ENCODE data around the gene PAFAH1B1.

Gene PAFAH1B1

DNA sequence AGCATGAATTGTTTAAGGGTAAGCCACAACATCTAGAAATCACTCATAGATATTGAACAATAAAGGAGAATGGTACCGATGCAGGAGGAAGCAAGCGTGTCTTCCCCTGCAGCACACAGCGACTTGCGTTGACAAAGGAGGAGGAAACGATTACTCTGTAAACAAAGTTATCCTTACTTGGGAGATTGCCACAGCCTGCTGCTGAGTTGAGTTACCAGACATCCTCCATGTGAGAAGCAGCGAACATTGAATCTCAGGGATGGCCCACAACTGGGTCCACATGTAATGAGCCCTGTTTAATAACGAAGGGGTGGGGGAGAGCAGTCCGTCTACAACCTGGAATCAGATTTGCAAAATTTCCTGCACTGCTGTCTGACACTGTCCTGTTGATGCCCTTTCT, 90.5 kb downstream of the PAFAH1B1 start:
- DNase-seq (ENCODE audit: low read depth in 1 of 2, low spot score in 1 of 2): no peak
- H3K27me3 ChIP-seq (ENCODE audit: insufficient read depth, poor library complexity, severe bottlenecking): no peaks in the 10 kb centered on the region
- no peak overlapping the region for H3K4me3 ChIP-seq (replicated peaks; ENCODE audit: insufficient read depth, low read length)
- no peak overlapping the region for H3K27ac ChIP-seq (replicated peaks)
- TF ChIP-seq SPI1 (IDR thresholded peaks at IDR 0.05; ENCODE audit: borderline replicate concordance, low read depth) (no peak), POLR2AphosphoS5 (IDR thresholded peaks at IDR 0.05; ENCODE audit: low read depth) (no peak), GABPA (IDR thresholded peaks at IDR 0.05; ENCODE audit: low read depth) (no peak)
- TF ChIP-seq, protein P1, sequence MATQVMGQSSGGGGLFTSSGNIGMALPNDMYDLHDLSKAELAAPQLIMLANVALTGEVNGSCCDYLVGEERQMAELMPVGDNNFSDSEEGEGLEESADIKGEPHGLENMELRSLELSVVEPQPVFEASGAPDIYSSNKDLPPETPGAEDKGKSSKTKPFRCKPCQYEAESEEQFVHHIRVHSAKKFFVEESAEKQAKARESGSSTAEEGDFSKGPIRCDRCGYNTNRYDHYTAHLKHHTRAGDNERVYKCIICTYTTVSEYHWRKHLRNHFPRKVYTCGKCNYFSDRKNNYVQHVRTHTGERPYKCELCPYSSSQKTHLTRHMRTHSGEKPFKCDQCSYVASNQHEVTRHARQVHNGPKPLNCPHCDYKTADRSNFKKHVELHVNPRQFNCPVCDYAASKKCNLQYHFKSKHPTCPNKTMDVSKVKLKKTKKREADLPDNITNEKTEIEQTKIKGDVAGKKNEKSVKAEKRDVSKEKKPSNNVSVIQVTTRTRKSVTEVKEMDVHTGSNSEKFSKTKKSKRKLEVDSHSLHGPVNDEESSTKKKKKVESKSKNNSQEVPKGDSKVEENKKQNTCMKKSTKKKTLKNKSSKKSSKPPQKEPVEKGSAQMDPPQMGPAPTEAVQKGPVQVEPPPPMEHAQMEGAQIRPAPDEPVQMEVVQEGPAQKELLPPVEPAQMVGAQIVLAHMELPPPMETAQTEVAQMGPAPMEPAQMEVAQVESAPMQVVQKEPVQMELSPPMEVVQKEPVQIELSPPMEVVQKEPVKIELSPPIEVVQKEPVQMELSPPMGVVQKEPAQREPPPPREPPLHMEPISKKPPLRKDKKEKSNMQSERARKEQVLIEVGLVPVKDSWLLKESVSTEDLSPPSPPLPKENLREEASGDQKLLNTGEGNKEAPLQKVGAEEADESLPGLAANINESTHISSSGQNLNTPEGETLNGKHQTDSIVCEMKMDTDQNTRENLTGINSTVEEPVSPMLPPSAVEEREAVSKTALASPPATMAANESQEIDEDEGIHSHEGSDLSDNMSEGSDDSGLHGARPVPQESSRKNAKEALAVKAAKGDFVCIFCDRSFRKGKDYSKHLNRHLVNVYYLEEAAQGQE (IDR thresholded peaks at IDR 0.05; ENCODE audit: insufficient replicate concordance, low read depth): no peak
- TF ChIP-seq, protein P2, sequence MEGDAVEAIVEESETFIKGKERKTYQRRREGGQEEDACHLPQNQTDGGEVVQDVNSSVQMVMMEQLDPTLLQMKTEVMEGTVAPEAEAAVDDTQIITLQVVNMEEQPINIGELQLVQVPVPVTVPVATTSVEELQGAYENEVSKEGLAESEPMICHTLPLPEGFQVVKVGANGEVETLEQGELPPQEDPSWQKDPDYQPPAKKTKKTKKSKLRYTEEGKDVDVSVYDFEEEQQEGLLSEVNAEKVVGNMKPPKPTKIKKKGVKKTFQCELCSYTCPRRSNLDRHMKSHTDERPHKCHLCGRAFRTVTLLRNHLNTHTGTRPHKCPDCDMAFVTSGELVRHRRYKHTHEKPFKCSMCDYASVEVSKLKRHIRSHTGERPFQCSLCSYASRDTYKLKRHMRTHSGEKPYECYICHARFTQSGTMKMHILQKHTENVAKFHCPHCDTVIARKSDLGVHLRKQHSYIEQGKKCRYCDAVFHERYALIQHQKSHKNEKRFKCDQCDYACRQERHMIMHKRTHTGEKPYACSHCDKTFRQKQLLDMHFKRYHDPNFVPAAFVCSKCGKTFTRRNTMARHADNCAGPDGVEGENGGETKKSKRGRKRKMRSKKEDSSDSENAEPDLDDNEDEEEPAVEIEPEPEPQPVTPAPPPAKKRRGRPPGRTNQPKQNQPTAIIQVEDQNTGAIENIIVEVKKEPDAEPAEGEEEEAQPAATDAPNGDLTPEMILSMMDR (IDR thresholded peaks at IDR 0.05; ENCODE audit: insufficient read depth, low read length): no peak

DNA sequence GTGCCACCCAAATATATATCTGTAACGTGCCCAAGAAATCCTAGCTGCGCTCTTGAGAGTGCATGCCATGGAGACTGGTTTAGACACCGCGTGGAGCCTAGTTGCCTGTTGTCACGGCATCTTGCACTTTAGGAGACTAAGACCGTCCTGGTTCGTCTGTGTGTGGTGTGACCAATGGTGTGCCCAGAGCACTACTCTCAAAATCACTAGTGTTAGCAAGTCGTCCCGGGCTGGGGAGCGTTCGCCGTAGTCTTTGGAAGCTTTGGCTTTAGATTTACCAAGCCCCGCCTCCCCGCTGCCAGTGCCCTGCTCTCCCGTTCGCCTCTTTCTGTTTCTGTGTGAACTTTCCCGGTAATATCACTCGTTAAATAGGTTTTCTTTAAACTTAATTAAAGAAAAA, 91.1 kb downstream of the PAFAH1B1 start:
- TF ChIP-seq, protein P2 (IDR thresholded peaks at IDR 0.05; ENCODE audit: insufficient read depth, low read length): no peak
- no peak for DNase-seq (ENCODE audit: low read depth in 1 of 2, low spot score in 1 of 2)
- Histone ChIP-seq H3K27ac (replicated peaks) (no peak overlapping the region), H3K27me3 (ENCODE audit: insufficient read depth, poor library complexity, severe bottlenecking) (no peaks in the 10 kb centered on the region), H3K4me3 (replicated peaks; ENCODE audit: insufficient read depth, low read length) (no peak overlapping the region)

DNA sequence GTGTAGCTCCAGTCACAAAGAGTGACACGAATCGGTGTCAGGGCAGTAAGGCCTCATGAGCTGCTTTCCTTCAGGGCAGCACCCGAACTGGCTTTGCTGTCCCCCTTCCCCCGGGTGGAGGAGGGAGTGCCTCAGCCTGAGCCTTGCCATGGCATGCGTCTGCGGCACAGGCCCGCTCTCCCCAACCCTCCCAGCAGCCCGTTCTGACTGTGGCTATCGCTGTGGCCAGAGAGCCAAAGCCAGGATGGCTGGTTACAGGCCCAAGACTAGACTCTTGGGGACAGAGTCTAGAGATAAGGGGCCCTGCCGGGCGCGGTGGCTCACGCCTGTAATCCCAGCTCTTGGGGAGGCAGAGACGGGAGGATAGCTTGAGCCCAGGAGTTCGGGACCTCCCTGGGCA, 92.2 kb downstream of the PAFAH1B1 start:
- H3K4me3 ChIP-seq (replicated peaks; ENCODE audit: insufficient read depth, low read length): no peak overlapping the region
- H3K27ac ChIP-seq (replicated peaks): no peak overlapping the region
- TF ChIP-seq, protein P1 (IDR thresholded peaks at IDR 0.05; ENCODE audit: insufficient replicate concordance, low read depth): no peak
- TF ChIP-seq SPI1 (IDR thresholded peaks at IDR 0.05; ENCODE audit: borderline replicate concordance, low read depth): no peak
- no peak for TF ChIP-seq GABPA (IDR thresholded peaks at IDR 0.05; ENCODE audit: low read depth)
- TF ChIP-seq, protein P2 (IDR thresholded peaks at IDR 0.05; ENCODE audit: insufficient read depth, low read length): no peak
- TF ChIP-seq POLR2AphosphoS5 (IDR thresholded peaks at IDR 0.05; ENCODE audit: low read depth): no peak
- no peaks in the 10 kb centered on the region for H3K27me3 ChIP-seq (ENCODE audit: insufficient read depth, poor library complexity, severe bottlenecking)
- no peak for DNase-seq (ENCODE audit: low read depth in 1 of 2, low spot score in 1 of 2)

DNA sequence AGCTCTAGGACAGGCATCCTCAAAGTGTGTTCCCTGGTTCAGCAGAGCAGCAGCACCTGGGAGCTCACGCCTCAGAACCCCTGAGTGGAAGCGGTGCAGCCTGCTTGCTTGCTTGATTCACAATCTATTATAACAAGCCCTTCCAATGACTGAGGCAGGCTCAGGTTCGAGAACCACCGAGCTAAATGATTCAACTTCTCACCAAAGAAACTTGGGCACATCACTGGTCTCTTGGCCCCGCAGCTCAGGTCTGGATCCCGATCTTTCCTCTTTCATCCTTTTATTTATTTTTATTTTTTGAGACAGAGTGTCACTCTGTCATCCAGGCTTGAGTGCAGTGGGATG, 93.6 kb downstream of the PAFAH1B1 start:
- TF ChIP-seq, protein P1 (IDR thresholded peaks at IDR 0.05; ENCODE audit: insufficient replicate concordance, low read depth): no peak
- TF ChIP-seq, protein P2 (IDR thresholded peaks at IDR 0.05; ENCODE audit: insufficient read depth, low read length): no peak
- TF ChIP-seq SPI1 (IDR thresholded peaks at IDR 0.05; ENCODE audit: borderline replicate concordance, low read depth) (no peak), POLR2AphosphoS5 (IDR thresholded peaks at IDR 0.05; ENCODE audit: low read depth) (peak; percentile 19; the same call in 1 of the 2 replicates), GABPA (IDR thresholded peaks at IDR 0.05; ENCODE audit: low read depth) (no peak)
- H3K27ac ChIP-seq (replicated peaks): no peak overlapping the region
- DNase-seq (ENCODE audit: low read depth in 1 of 2, low spot score in 1 of 2): no peak

More for the DNA sequence above, 93.6 kb downstream of the PAFAH1B1 start:
- Histone ChIP-seq H3K27me3 (ENCODE audit: insufficient read depth, poor library complexity, severe bottlenecking) (no peaks in the 10 kb centered on the region), H3K4me3 (replicated peaks; ENCODE audit: insufficient read depth, low read length) (no peak overlapping the region)
